Mesenchymal stem cell (in vitro differentiated cells and primary cell): Measurements from ENCODE around the gene CDRT4.

Experiments used
- DNase-seq: peaks from one replicate; pipeline ENCODE4 v3.0.0-alpha.2; 2013
- H2AFZ ChIP-seq: one replicate; pipeline ENCODE4 v1.6.1; 2013; ENCODE audit warnings: low read depth, mild to moderate bottlenecking, control low read depth, inconsistent platforms, low read length, moderate library complexity
- H2AK5ac ChIP-seq: 2 replicates; pipeline ENCODE4 v1.6.1; 2013; ENCODE audit warnings: low read length, moderate library complexity, mild to moderate bottlenecking, inconsistent platforms; ENCODE audit not compliant: severe bottlenecking
- H2BK120ac ChIP-seq: one replicate; pipeline ENCODE4 v1.6.1; 2013; ENCODE audit warnings: low read depth, mild to moderate bottlenecking, inconsistent platforms, low read length, moderate library complexity
- H2BK12ac ChIP-seq, 2 experiments: one replicate each; pipeline ENCODE4 v1.6.1; 2013; ENCODE audit warnings: inconsistent platforms in 2 of 2, low read length in 2 of 2, mild to moderate bottlenecking in 2 of 2, moderate library complexity in 2 of 2, control low read depth in 1 of 2
- H2BK15ac ChIP-seq: one replicate; pipeline ENCODE4 v1.6.1; 2013; ENCODE audit warnings: mild to moderate bottlenecking, low read depth, inconsistent platforms; ENCODE audit not compliant: poor library complexity, severe bottlenecking
- H2BK5ac ChIP-seq: 2 replicates; pipeline ENCODE4 v1.6.1; 2013; ENCODE audit warnings: low read depth, mild to moderate bottlenecking, low read length, control low read depth, inconsistent platforms; ENCODE audit not compliant: poor library complexity, severe bottlenecking
- H3K14ac ChIP-seq, 2 experiments: one replicate each; pipeline ENCODE4 v1.6.1; 2013; ENCODE audit warnings: inconsistent platforms in 2 of 2, low read length in 2 of 2, control low read depth in 1 of 2, mild to moderate bottlenecking in 1 of 2, moderate library complexity in 1 of 2
- H3K18ac ChIP-seq, 2 experiments: one replicate each; pipeline ENCODE4 v1.6.1; 2013; ENCODE audit warnings: inconsistent platforms in 2 of 2, low read length in 2 of 2, control low read depth in 1 of 2, low read depth in 1 of 2, mild to moderate bottlenecking in 1 of 2
- H3K23ac ChIP-seq, 2 experiments: one replicate each; pipeline ENCODE4 v1.6.1; 2013; ENCODE audit warnings: inconsistent platforms in 2 of 2, low read length in 2 of 2, mild to moderate bottlenecking in 2 of 2, moderate library complexity in 2 of 2, control low read depth in 1 of 2
- H3K27ac ChIP-seq: 2 replicates; pipeline ENCODE4 v1.5.1; 2013; ENCODE audit warnings: mild to moderate bottlenecking, moderate library complexity, low read length, control low read depth, inconsistent platforms; ENCODE audit not compliant: poor library complexity, severe bottlenecking
- H3K27me3 ChIP-seq, 2 experiments: 2 replicates each; pipeline versions ENCODE4 v1.6.1 to v1.7.0; 2013; ENCODE audit warnings: low read length in 2 of 2, mild to moderate bottlenecking in 2 of 2, moderate library complexity in 2 of 2, control low read depth in 1 of 2, inconsistent platforms in 1 of 2; ENCODE audit not compliant: control insufficient read depth in 1 of 2, insufficient read depth in 1 of 2
- H3K36me3 ChIP-seq, 2 experiments: 2 replicates each; pipeline versions ENCODE4 v1.6.1 to v1.7.0; 2013; ENCODE audit warnings: low read length in 2 of 2, control low read depth in 1 of 2, inconsistent platforms in 1 of 2, low read depth in 1 of 2, mild to moderate bottlenecking in 1 of 2; ENCODE audit not compliant: insufficient read depth in 2 of 2, control insufficient read depth in 1 of 2
- H3K4ac ChIP-seq, 2 experiments: one replicate each; pipeline ENCODE4 v1.6.1; 2013; ENCODE audit warnings: inconsistent platforms in 2 of 2, low read length in 2 of 2, mild to moderate bottlenecking in 2 of 2, moderate library complexity in 2 of 2, control low read depth in 1 of 2, low read depth in 1 of 2
- H3K4me1 ChIP-seq: 2 replicates; pipeline ENCODE4 v1.6.1; 2013; ENCODE audit warnings: low read depth, low read length, control low read depth; ENCODE audit not compliant: control insufficient read depth, insufficient read depth
- H3K4me2 ChIP-seq: 2 replicates; pipeline ENCODE4 v1.6.1; 2013; ENCODE audit warnings: low read length, mild to moderate bottlenecking, inconsistent platforms; ENCODE audit not compliant: poor library complexity, severe bottlenecking
- H3K4me3 ChIP-seq, 2 experiments: 2 replicates each; pipeline versions ENCODE4 v1.5.1 to v1.7.0; 2013; ENCODE audit warnings: low read length in 2 of 2, mild to moderate bottlenecking in 2 of 2, control low read depth in 1 of 2, low read depth in 1 of 2; ENCODE audit not compliant: insufficient read depth in 1 of 2
- H3K79me1 ChIP-seq: replicated peaks from 2 replicates; pipeline ENCODE4 v1.6.1; 2013; ENCODE audit warnings: mild to moderate bottlenecking, control low read depth, low read length, inconsistent platforms; ENCODE audit not compliant: poor library complexity, severe bottlenecking
- H3K9ac ChIP-seq: 2 replicates; pipeline ENCODE4 v1.7.0; 2013; ENCODE audit warnings: mild to moderate bottlenecking, low read length, moderate library complexity
- H3K9me3 ChIP-seq: 2 replicates; pipeline ENCODE4 v1.7.0; 2013; ENCODE audit warnings: mild to moderate bottlenecking, low read length; ENCODE audit not compliant: control insufficient read depth
- H4K8ac ChIP-seq: one replicate; pipeline ENCODE4 v1.6.1; 2013; ENCODE audit warnings: inconsistent platforms, mild to moderate bottlenecking, low read length, moderate library complexity
- H4K91ac ChIP-seq: one replicate; pipeline ENCODE4 v1.6.1; 2013; ENCODE audit warnings: mild to moderate bottlenecking, low read length, inconsistent platforms
- WGBS: methylation state at CpG from one replicate; pipeline ENCODE4 v1.1.7; 2013; ENCODE audit warnings: mixed read lengths; 5-methylcytosine and 5-hydroxymethylcytosine counted together

CDRT4 gene

GRCh38 chr17:15468126-15468525, 705 bp upstream of the CDRT4 start:
- H3K4ac ChIP-seq = no peak overlapping the region
- peak overlapping the region in 1 of 2 experiments; percentile 1 for H3K14ac ChIP-seq
- H2BK120ac ChIP-seq = no peak overlapping the region
- H3K79me1 ChIP-seq = no peaks in the 10 kb centered on the region
- no peak overlapping the region for H2AK5ac ChIP-seq
- no peak overlapping the region for H2BK12ac ChIP-seq
- no peaks in the 10 kb centered on the region for H3K9me3 ChIP-seq
- no peak overlapping the region for H3K27ac ChIP-seq
- no peak overlapping the region for H4K8ac ChIP-seq
- no peaks in the 10 kb centered on the region for H3K36me3 ChIP-seq
- H2BK5ac ChIP-seq = no peak overlapping the region
- H2BK15ac ChIP-seq = no peak overlapping the region
- peak overlapping the region in 1 of 2 experiments; percentile 36 for H3K23ac ChIP-seq
- H2AFZ ChIP-seq = no peak overlapping the region
- H3K9ac ChIP-seq = no peak overlapping the region
- peaks cover 27% of the 10 kb centered on the region for H3K4me1 ChIP-seq
- no peak overlapping the region for H3K4me2 ChIP-seq
- H3K18ac ChIP-seq = no peak overlapping the region
- H3K27me3 ChIP-seq = no peaks in the 10 kb centered on the region
- no peak overlapping the region for H3K4me3 ChIP-seq
- H4K91ac ChIP-seq = no peak overlapping the region
- 12% methylated on average over 4 of the region's 4 CpGs for WGBS
- no peak for DNase-seq

GRCh38 chr17:15466131-15466530, 1.3 kb downstream of the CDRT4 start:
- no peak overlapping the region for H3K4ac ChIP-seq
- 90% methylated on average over 4 of the region's 6 CpGs for WGBS

GRCh38 chr17:15465045-15465701, 2.2 kb downstream of the CDRT4 start:
- Histone ChIP-seq H3K79me1 (no peaks in the 10 kb centered on the region), H3K14ac (peak overlapping the region in 1 of 2 experiments; percentile 29), H2BK15ac (no peak overlapping the region), H2AK5ac (no peak overlapping the region), H3K18ac (peak overlapping the region in 1 of 2 experiments; percentile 2), H3K4me3 (no peak overlapping the region), H4K91ac (peak overlapping the region; percentile 23), H2BK12ac (peak overlapping the region; percentile 29 to 33), H3K27me3 (no peaks in the 10 kb centered on the region), H3K4me1 (peaks cover 30% of the 10 kb centered on the region), H3K9me3 (no peaks in the 10 kb centered on the region), H3K4me2 (no peak overlapping the region), H3K23ac (no peak overlapping the region), H3K4ac (no peak overlapping the region), H2BK5ac (no peak overlapping the region), H4K8ac (no peak overlapping the region), H2AFZ (no peak overlapping the region), H2BK120ac (no peak overlapping the region), H3K27ac (no peak overlapping the region), H3K36me3 (no peaks in the 10 kb centered on the region), H3K9ac (no peak overlapping the region)
- DNase-seq = no peak
- WGBS = 90% methylated on average over 2 of the region's 2 CpGs

More at GRCh38 chr17:15466131-15466530, 1.3 kb downstream of the CDRT4 start:
- Histone ChIP-seq H3K27ac (no peak overlapping the region), H4K91ac (no peak overlapping the region), H4K8ac (no peak overlapping the region), H3K4me2 (no peak overlapping the region), H3K9me3 (no peaks in the 10 kb centered on the region), H2BK5ac (no peak overlapping the region), H2AFZ (no peak overlapping the region), H3K9ac (no peak overlapping the region), H2BK120ac (no peak overlapping the region), H2AK5ac (no peak overlapping the region), H3K23ac (no peak overlapping the region), H3K4me1 (peaks cover 30% of the 10 kb centered on the region), H2BK12ac (no peak overlapping the region), H3K36me3 (no peaks in the 10 kb centered on the region), H3K79me1 (no peaks in the 10 kb centered on the region), H3K18ac (no peak overlapping the region), H3K4me3 (no peak overlapping the region), H2BK15ac (no peak overlapping the region), H3K27me3 (no peaks in the 10 kb centered on the region), H3K14ac (no peak overlapping the region)
- DNase-seq = no peak

- peak overlapping the region in 1 of 2 experiments; percentile 29 for H3K14ac ChIP-seq
Observed at GRCh38 chr17:15464231-15464985, 3.0 kb downstream of the CDRT4 start.

More at GRCh38 chr17:15464231-15464985, 3.0 kb downstream of the CDRT4 start:
- Histone ChIP-seq H2BK5ac (no peak overlapping the region), H2AFZ (no peak overlapping the region), H3K27me3 (no peaks in the 10 kb centered on the region), H2BK15ac (no peak overlapping the region), H3K23ac (no peak overlapping the region), H3K4ac (no peak overlapping the region), H4K8ac (no peak overlapping the region), H2BK12ac (peak overlapping the region in 1 of 2 experiments; percentile 33), H4K91ac (no peak overlapping the region), H3K4me2 (no peak overlapping the region), H3K27ac (no peak overlapping the region), H3K4me1 (peaks cover 26% of the 10 kb centered on the region), H2BK120ac (no peak overlapping the region), H3K9me3 (no peaks in the 10 kb centered on the region), H3K9ac (no peak overlapping the region), H3K4me3 (no peak overlapping the region), H2AK5ac (no peak overlapping the region), H3K79me1 (no peaks in the 10 kb centered on the region), H3K36me3 (no peaks in the 10 kb centered on the region), H3K18ac (peak overlapping the region in 1 of 2 experiments; percentile 2)
- no peak for DNase-seq
- 87% methylated on average over 11 of the region's 11 CpGs for WGBS
